GM18505 (cell line): ENCODE data around the gene TSPAN6.

Source experiments
- ATAC-seq: cut with Tn5 transposase; IDR thresholded peaks from one replicate; pipeline ENCODE4 v1.9.1; 2021; ENCODE audit not compliant: unreplicated experiment
- POLR2A ChIP-seq: IDR thresholded peaks from 4 replicates; pipeline ENCODE4 v1.6.1; 2011; ENCODE audit warnings: borderline replicate concordance; ENCODE audit not compliant: insufficient read depth, insufficient read length; ENCODE audit errors: extremely low read depth

Gene TSPAN6

GRCh38 chrX:100635040-100635439 is 1.6 kb downstream of the TSPAN6 start:
- no peak for ATAC-seq
- TF ChIP-seq POLR2A = no peak

DNA sequence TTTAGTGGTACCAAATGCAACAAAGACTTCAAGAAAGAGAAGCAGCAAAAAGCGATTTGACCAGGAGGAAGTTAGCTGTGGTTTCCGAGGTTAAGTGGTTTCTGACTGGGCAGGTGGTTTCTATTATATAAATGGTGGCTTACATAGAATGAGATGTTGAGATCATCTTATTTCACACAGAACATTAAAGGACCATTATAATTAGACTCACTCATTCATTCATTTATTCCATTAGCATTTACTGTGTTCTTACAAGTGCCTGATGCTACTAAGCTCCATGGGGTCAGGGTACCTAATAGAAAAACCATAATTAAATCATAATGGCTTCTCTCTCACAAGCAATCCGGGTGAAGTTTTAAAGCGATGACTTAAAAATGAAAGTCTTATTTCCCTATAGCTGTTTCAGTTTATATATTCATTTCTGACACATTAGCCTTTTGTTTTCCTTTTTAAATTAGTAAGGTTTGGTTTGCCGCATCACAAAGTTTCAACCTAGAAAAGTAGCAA is 10.6 kb downstream of the TSPAN6 start:
- peak; percentile 93 for ATAC-seq
- TF ChIP-seq POLR2A = no peak

GRCh38 chrX:100623001-100623400 is 13.6 kb downstream of the TSPAN6 start:
- TF ChIP-seq POLR2A = no peak
- no peak for ATAC-seq

GRCh38 chrX:100615005-100615404 is 21.6 kb downstream of the TSPAN6 start:
- ATAC-seq = peak; percentile 100
- TF ChIP-seq POLR2A = no peak

DNA sequence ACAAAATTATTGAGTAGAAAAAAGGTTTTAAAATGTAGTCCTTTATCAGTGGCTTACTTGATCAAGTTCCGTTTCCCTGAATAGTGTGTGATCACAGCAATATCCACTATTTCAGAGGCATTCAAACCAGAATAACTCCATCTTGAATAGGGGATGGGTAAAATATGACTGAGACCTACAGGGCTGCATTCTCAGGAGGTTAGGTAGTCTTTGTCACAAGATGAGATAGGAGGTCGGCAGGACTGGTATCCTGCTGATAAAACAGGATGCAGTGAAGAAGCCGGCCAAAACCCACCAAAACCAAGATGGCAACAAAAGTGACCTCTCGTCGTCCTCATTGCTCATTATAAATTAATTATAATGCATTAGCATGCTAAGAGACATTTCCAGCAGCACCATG is 24.7 kb downstream of the TSPAN6 start:
- no peak for ATAC-seq
- no peak for TF ChIP-seq POLR2A

- ATAC-seq = no peak
- TF ChIP-seq POLR2A = no peak
Observed at GRCh38 chrX:100609591-100609990, 27.0 kb downstream of the TSPAN6 start.

DNA sequence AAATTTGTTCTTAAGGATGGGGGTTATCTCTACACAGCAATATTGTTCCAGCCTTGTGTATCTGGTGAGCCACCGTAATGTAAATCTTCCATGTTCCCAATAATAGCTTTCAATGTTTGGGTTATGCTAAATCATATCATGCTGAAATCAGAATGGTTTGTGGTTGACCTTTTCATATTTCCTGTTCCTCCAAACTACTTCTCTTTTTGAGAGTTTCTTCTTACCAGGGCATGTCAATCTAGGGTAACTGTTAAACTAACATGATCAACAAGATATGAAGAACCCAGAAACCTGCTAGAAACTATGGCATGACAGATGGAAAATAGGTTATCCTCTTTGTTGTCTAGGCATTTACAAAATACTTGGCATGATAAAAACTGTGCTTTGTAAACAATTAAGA is 29.9 kb downstream of the TSPAN6 start:
- TF ChIP-seq POLR2A = no peak
- peak; percentile 64 for ATAC-seq

DNA sequence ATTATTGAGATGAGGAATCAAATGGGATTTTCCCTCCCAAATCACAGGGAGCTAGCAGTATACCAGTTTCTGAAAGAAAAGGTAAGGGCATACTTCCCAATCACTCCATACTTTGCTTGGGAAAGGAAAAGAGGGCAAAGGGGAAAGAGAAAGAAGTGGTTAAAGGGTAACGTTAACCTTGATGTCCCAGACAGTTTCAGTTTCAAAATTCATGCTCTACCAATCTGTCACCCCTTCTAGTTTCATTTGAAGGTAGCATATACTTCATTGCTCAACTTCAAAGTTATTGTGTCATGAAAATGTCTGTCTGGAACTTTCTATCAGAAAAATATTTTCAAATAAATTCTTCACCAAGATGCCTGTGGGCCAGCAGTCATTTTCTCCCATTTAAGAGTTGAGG is 35.8 kb downstream of the TSPAN6 start:
- peak; percentile 79 for ATAC-seq
- TF ChIP-seq POLR2A = no peak

GRCh38 chrX:100600340-100600739 is 36.3 kb downstream of the TSPAN6 start:
- no peak for ATAC-seq
- no peak for TF ChIP-seq POLR2A

DNA sequence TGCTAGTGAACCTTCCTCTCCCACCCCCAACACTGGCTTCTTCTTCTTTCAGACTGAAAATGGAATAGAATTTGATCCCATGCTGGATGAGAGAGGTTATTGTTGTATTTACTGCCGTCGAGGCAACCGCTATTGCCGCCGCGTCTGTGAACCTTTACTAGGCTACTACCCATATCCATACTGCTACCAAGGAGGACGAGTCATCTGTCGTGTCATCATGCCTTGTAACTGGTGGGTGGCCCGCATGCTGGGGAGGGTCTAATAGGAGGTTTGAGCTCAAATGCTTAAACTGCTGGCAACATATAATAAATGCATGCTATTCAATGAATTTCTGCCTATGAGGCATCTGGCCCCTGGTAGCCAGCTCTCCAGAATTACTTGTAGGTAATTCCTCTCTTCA is 37.1 kb downstream of the TSPAN6 start:
- ATAC-seq = no peak
- TF ChIP-seq POLR2A = no peak

DNA sequence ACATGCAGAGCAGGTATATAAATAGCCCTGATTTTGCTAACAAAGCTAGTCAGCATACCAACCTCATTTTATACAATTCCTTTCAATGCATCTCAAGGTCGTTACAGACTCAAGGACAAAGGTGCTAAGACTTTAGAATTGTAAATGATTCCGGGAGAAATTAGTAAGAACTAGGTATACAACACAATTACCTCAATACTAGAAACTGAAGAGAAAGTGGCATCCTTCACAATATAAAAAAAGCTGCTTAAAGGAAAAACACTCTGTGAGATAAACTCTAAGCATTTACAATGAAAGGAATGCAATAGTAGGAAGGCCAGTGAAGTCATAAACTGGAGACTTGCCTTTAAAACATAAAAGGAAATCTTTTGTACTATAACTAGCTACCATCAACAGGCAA is 40.0 kb downstream of the TSPAN6 start:
- no peak for ATAC-seq
- no peak for TF ChIP-seq POLR2A

DNA sequence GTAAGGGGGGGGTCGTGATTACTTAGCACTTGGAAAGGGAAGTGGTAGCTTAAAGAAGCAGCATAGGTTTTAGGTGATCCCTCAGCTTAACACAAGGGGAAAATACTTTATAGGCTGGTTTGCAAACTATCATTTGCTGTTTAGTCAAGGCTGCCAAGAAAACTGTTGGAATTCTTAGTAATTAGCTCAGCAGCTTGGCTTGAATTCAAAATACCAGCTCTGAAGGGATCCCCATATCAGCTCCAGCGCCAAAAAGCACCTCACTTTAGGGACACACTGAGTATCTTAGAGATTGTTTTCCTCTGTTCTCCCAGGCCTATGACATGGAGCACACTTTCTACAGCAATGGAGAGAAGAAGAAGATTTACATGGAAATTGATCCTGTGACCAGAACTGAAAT is 43.0 kb downstream of the TSPAN6 start:
- ATAC-seq = no peak
- no peak for TF ChIP-seq POLR2A

DNA sequence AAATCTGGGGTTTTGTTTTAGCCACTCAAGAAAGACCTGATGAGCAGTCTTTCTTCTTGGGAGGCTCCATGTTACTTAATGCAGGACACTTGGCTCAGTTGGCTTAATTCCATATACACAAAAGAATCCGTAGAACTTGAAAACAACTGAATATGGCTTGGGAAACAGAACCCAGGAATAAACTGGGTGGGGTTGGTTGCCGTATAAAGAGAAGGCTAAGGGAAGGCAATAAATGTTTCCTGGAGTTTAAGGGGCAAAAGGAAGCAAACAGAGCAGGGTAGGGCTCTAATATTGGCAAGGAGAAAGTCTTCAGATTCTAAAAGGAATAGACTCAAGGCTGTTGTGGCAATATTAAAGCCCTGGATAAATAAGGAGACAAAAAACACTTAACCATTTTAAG is 43.5 kb downstream of the TSPAN6 start:
- no peak for ATAC-seq
- no peak for TF ChIP-seq POLR2A

- ATAC-seq = no peak
- no peak for TF ChIP-seq POLR2A
Observed at GRCh38 chrX:100591256-100592051, 45.2 kb downstream of the TSPAN6 start.
